ENCODE data around the gene TERT.
"Not testable (repeated sequence)": the region's sequence is repeated elsewhere in the genome, so short reads cannot be mapped to it uniquely, and the experiment has no call there.

Gene TERT

DNA sequence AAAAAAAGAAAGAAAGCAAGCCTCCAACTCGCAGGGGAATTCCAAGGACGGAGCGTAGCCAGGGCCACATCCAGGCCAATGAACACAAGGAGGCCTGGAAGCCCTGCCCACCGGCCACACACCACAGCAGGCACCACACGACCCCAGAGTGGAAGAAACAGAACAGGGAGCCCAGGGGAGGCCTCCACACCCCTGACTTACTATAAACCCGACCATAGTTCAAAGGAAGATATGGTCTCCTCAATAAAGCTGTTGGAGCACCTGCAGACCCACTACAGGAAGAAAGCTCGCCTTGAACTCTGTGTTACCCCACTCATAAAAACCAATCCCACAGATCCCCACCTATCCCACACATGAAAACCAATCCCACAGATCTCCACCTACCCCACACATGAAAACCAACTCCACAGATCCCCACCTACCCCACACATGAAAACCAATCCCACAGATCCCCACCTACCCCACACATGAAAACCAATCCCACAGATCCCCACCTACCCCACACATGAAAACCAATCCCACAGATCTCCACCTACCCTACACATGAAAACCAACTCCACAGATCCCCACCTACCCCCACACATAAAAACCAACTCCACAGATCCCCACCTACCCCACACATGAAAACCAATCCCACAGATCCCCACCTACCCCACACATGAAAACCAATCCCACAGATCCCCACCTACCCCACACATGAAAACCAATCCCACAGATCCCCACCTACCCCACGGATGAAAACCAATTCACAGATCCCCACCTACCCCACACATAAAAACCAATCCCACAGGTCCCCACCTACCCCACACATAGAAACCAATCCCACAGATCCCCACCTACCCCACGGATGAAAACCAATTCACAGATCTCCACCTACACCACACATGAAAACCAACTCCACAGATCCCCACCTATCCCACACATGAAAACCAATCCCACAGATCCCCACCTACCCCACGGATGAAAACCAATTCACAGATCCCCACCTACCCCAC lies 19.2 kb downstream of the TERT start:
- peaks cover 10% of the 10 kb centered on the region for H3K36me3 Mint-ChIP-seq (ENCODE audit: low read depth)
- H3K27ac Mint-ChIP-seq; H3K27me3 Mint-ChIP-seq; H3K4me3 Mint-ChIP-seq; H3K9me3 Mint-ChIP-seq; H3K4me1 Mint-ChIP-seq (ENCODE audit: low read depth): not testable (repeated sequence)

DNA sequence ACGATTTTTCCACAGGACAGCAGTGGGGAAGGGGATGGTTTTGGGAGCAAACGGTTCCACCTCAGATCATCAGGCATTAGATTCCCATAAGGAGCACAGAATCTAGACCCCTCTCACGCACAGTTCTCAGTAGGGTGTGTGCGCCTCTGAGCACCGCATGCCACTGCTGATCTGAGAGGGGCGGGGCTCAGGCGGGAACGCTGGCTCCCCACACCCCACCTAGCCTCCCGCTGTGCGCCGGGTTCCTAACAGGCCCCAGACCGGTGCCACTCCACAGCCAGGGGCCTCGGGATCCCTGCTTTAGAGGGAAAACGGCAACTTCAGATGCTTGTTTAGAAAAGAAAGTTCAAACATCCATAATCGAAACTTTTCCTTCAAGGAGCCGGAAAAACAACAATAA lies 20.4 kb downstream of the TERT start:
- Mint-ChIP-seq H3K36me3 (ENCODE audit: low read depth) (peaks cover 10% of the 10 kb centered on the region), H3K4me1 (ENCODE audit: low read depth) (peaks cover 2% of the 10 kb centered on the region), H3K9me3 (no peaks in the 10 kb centered on the region), H3K27ac (no peak overlapping the region), H3K27me3 (no peaks in the 10 kb centered on the region), H3K4me3 (no peak overlapping the region)

DNA sequence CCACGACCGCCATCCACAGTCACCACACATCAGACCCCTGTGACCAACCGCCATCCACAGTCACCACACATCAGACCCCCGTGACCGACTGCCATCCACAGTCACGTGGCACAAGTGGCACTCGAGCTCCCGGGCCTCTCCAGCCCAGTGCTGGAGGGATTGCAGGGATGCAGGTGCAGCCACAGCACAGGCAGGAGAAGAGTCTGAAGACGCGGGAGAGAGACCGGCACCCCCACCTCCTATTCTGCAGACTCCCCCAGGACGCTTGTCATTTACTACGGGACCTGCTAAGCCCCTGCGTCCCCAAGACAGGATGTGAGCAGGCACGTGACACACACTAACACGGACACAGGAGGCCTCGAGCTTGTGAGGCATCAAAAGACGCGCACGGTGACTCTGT lies 21.1 kb downstream of the TERT start:
- H3K27ac Mint-ChIP-seq = no peak overlapping the region
- H3K27me3 Mint-ChIP-seq = no peaks in the 10 kb centered on the region
- peaks cover 13% of the 10 kb centered on the region for H3K36me3 Mint-ChIP-seq (ENCODE audit: low read depth)
- peaks cover 9% of the 10 kb centered on the region for H3K4me1 Mint-ChIP-seq (ENCODE audit: low read depth)
- H3K4me3 Mint-ChIP-seq = no peak overlapping the region
- no peaks in the 10 kb centered on the region for H3K9me3 Mint-ChIP-seq

DNA sequence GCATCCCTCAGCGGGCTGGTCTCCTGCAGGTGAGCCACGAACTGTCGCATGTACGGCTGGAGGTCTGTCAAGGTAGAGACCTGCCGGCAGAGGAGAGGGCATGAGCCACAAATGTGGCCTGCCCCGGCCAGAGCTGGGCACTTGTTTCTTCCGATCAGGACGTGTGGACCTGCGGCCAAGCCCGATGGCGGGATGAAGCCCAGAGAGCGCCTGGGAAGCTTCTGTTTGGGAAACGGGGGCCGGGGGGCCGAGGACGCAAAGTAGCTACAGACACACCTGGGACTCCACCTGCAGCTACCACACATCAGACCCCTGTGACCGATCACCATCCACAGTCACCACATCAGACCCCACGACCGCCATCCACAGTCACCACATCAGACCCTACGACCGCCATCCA lies 22.7 kb downstream of the TERT start:
- no peaks in the 10 kb centered on the region for H3K27me3 Mint-ChIP-seq
- peaks cover 13% of the 10 kb centered on the region for H3K36me3 Mint-ChIP-seq (ENCODE audit: low read depth)

DNA sequence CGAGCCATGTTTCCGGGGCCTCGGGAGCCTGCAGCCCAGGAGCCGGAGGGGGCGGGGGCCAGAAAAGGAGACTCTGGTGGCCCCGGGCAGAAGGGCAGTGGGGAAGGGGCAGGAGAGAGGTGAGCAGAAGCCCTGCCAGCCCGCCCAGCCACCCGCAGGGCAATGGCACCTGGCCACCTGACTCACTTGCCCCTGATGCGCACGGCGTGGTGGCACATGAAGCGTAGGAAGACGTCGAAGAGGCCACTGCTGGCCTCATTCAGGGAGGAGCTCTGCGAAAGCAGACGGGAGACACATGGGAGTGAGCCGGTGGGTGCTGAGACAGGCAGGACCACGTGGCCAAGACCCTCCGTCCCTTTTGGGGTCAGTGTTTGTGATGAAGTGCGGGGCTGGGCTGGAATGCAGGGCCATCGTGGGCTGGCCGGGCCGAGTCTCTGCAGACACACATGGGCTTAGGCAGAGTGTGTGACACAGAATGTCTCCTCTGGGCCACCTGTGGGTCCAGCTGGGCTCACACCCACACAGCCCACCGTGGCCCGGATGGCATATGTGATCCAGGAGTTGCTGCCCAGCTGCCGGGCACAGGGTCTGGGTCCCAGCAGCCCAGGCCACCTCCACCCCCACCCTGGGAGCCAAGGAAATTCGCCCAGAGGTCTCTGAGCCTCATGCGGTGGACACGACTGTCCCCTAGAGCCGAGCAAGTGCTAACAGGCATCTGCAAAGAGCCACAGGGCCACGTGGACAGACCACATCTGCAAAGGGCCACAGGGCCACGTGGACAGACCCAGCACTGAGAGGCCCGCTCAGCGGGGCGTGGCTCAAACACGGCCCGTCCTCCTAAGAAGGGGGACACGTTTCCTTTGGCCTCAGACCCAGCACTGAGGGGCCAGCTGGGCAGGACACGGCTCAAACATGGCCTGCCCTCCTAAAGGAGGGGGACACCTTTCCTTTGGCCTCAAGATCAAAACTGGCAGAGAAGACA lies 23.6 kb downstream of the TERT start:
- no peaks in the 10 kb centered on the region for H3K9me3 Mint-ChIP-seq
- no peak overlapping the region for H3K4me3 Mint-ChIP-seq
- no peak overlapping the region for H3K27ac Mint-ChIP-seq
- H3K27me3 Mint-ChIP-seq = no peaks in the 10 kb centered on the region
- peaks cover 14% of the 10 kb centered on the region for H3K4me1 Mint-ChIP-seq (ENCODE audit: low read depth)
- H3K36me3 Mint-ChIP-seq (ENCODE audit: low read depth) = peaks cover 22% of the 10 kb centered on the region

More for the DNA sequence above, 22.7 kb downstream of the TERT start:
- H3K4me1 Mint-ChIP-seq (ENCODE audit: low read depth) = peaks cover 14% of the 10 kb centered on the region
- H3K27ac Mint-ChIP-seq = no peak overlapping the region
- H3K4me3 Mint-ChIP-seq = no peak overlapping the region
- H3K9me3 Mint-ChIP-seq = no peaks in the 10 kb centered on the region

DNA sequence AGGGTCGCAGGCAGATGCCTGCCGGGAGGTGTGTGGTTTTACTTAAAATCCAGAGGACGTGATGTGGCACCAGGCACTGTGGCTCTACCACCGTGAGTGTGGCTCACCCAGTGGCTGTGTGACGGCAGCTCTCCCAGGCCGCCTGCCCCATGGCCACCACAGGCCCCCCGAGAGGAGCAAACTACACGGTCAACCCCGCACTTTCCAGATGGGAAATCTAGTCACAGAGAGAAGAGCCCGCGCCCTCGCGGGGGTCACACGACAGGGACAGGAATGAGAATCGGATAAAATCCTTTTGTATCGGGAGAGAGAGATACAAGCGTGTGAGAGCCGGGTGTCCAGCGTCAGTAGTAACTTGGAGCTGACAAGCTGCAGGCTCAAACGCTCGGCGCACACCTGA lies 24.4 kb downstream of the TERT start:
- H3K4me3 Mint-ChIP-seq = no peak overlapping the region
- peaks cover 14% of the 10 kb centered on the region for H3K4me1 Mint-ChIP-seq (ENCODE audit: low read depth)
- H3K36me3 Mint-ChIP-seq (ENCODE audit: low read depth) = peaks cover 22% of the 10 kb centered on the region
- no peaks in the 10 kb centered on the region for H3K27me3 Mint-ChIP-seq
- H3K9me3 Mint-ChIP-seq = no peaks in the 10 kb centered on the region
- no peak overlapping the region for H3K27ac Mint-ChIP-seq

DNA sequence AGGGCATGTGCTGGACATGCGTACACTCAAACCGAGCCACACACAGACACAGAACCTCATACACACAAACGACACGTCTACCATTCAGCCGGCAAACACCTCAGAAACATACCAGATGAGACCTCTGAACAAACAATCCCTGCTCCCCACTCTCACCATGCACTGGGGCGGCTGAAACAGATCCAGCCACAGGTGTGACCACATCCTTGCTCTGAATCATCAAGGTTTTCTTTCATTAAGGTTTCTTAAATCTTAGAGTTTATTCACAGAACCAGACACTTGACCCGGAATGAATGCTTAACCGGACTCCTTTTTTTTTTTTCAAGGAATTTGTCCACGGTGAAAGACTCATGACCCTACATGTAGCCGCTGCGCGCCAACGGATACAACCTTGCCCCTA lies 26.2 kb downstream of the TERT start:
- H3K4me1 Mint-ChIP-seq (ENCODE audit: low read depth) = peaks cover 14% of the 10 kb centered on the region
- no peaks in the 10 kb centered on the region for H3K9me3 Mint-ChIP-seq
- peaks cover 28% of the 10 kb centered on the region for H3K36me3 Mint-ChIP-seq (ENCODE audit: low read depth)
- H3K27me3 Mint-ChIP-seq = no peaks in the 10 kb centered on the region
- H3K4me3 Mint-ChIP-seq = no peak overlapping the region
- H3K27ac Mint-ChIP-seq = no peak overlapping the region

DNA sequence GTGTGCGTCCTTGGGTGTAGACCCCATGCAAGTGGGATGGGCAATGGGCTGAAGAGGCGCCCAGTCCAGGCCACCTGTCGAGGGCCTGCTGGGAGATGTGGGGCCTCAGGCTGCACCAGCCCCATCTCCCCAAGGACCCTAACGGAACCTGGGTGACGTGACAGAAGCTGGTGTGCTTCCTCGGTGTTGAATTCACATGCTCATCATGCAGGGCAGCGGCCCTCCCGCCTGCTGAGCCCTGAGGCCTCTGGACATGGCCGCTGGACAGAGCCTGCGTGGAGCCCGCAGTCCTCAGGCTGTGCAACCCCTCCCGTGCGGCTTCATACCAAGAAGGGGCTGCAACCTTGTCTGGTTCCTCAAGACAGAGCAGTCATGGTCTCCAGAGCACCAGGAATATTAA lies 26.8 kb downstream of the TERT start:
- H3K27ac Mint-ChIP-seq = no peak overlapping the region
- H3K36me3 Mint-ChIP-seq (ENCODE audit: low read depth) = peaks cover 29% of the 10 kb centered on the region
- no peaks in the 10 kb centered on the region for H3K9me3 Mint-ChIP-seq
- no peak overlapping the region for H3K4me3 Mint-ChIP-seq
- H3K4me1 Mint-ChIP-seq (ENCODE audit: low read depth) = peaks cover 14% of the 10 kb centered on the region
- H3K27me3 Mint-ChIP-seq = no peaks in the 10 kb centered on the region

DNA sequence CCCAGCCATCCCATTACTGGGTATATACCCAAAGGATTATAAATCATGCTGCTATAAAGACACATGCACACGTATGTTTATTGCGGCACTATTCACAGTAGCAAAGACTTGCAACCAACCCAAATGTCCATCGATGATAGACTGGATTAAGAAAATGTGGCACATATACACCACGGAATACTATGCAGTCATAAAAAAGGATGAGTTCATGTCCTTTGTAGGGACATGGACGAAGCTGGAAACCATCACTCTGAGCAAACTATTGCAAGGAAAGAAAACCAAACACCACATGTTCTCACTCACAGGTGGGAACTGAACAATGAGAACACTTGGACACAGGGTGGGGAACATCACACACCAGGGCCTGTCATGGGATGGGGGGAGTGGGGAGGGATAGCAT lies 27.4 kb downstream of the TERT start:
- not testable (repeated sequence) for H3K27ac Mint-ChIP-seq, H3K9me3 Mint-ChIP-seq, H3K4me3 Mint-ChIP-seq, H3K27me3 Mint-ChIP-seq
- H3K4me1 Mint-ChIP-seq (ENCODE audit: low read depth) = peaks cover 14% of the 10 kb centered on the region
- peaks cover 32% of the 10 kb centered on the region for H3K36me3 Mint-ChIP-seq (ENCODE audit: low read depth)

DNA sequence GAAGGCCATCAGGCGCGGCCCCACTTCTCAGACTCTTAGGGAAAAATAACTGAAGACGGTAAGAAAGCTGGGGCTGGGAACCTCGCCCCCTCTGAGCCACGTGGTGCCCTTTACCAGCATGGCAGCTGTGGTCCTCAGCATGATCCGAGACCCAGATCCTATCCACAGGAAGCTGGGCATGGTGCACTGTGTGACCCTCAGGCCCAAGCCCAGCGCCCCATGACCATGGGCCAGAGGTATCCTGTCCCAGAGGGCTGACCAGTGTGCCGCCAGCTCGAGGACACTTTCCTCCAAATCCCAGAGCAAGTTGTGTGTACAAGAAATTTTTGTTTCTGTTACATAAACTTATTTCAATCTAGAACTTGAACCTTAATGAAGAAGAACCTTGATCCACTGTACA lies 28.1 kb downstream of the TERT start:
- Mint-ChIP-seq H3K4me1 (ENCODE audit: low read depth) (peaks cover 14% of the 10 kb centered on the region), H3K27ac (no peak overlapping the region), H3K9me3 (no peaks in the 10 kb centered on the region), H3K36me3 (ENCODE audit: low read depth) (peaks cover 36% of the 10 kb centered on the region), H3K4me3 (no peak overlapping the region), H3K27me3 (no peaks in the 10 kb centered on the region)

DNA sequence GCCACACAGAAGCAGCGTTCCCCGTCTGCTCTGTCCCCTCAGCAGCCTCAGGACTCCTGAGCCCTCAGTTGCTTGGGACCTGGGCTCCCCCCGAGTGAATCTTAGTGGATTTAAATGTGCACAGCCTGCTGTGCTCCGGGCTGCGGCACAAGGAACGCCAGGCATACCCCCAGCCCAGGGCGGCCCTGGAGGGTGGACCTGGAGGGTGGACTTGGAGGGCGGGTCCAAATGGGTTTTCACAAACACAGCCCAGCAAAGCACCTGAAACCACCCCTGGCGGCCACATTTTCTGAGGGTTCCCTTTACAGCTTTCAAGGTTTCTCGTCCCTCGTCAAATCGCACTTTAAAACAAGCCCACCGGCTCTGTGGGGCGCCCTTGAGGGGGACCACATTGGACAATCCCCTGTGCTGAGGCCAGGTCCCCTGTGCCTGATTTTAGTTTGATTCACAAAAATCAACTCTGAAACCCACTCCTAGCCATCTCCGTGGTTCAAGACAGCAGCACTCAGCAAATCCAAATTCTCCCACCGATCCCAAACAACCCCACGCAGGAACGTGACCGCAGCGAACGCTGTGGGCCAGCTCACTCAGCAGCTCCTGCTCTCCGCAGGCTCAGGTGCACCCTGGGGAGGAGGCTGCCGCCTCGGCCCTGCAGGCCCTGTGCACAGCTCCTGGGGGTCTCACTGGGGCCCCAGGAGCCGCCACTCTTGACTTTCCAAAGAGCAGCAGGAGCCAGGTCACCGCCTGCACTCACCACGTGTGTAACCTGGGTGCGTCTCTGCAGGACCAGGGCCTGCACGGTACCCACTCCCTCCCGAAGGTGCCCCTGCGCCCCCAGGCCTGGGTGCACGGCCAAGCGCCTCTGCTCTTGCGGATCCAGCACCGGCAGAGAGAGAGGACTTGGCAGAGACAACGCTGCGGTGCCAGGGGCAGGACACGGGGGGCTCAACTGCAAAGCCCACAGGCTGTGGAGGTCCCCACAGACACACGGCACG lies 29.1 kb downstream of the TERT start:
- peaks cover 14% of the 10 kb centered on the region for H3K4me1 Mint-ChIP-seq (ENCODE audit: low read depth)
- no peaks in the 10 kb centered on the region for H3K27me3 Mint-ChIP-seq
- H3K36me3 Mint-ChIP-seq (ENCODE audit: low read depth) = peaks cover 33% of the 10 kb centered on the region
- H3K4me3 Mint-ChIP-seq = no peak overlapping the region
- no peaks in the 10 kb centered on the region for H3K9me3 Mint-ChIP-seq
- H3K27ac Mint-ChIP-seq = no peak overlapping the region

DNA sequence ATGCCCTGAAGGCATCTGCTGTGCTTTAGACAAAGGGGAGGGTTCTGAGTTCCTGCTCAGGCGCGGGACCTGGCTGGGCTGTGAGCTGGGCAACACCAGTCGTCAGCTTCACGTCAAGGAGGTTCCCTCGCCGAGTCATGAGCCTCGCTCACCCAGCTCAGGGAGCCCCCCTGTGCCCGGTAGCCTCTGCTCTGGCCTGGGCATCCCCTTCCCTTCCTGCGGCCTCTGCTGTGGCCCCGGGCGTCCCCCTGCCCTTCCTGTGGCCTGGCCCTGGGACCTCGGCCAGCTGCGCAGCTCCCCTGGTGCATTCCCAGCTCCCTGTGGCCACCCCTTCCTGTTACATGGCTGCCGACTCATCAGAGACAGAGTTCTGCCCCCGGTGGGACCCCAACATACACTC lies 29.8 kb downstream of the TERT start:
- Mint-ChIP-seq H3K4me1 (ENCODE audit: low read depth) (peaks cover 14% of the 10 kb centered on the region), H3K36me3 (ENCODE audit: low read depth) (peaks cover 33% of the 10 kb centered on the region), H3K4me3 (no peak overlapping the region), H3K27me3 (no peaks in the 10 kb centered on the region), H3K9me3 (no peaks in the 10 kb centered on the region), H3K27ac (no peak overlapping the region)

DNA sequence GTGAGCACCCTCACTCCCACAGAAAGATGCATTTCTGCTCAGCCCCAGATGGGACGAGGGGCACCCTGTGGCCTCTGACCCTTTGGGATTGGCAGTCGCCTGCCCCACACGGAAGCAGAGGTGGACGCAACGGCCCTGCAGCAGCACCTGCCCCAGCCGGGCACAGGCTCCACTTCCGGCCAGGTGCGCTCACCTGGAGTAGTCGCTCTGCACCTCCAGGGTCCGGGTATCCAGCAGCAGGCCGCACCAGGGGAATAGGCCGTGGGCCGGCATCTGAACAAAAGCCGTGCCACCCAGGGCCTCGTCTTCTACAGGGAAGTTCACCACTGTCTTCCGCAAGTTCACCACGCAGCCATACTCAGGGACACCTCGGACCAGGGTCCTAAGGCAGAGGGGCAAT lies 30.7 kb downstream of the TERT start:
- Mint-ChIP-seq H3K4me1 (ENCODE audit: low read depth) (peaks cover 9% of the 10 kb centered on the region), H3K9me3 (no peaks in the 10 kb centered on the region), H3K4me3 (no peak overlapping the region), H3K27me3 (no peaks in the 10 kb centered on the region), H3K27ac (no peak overlapping the region), H3K36me3 (ENCODE audit: low read depth) (peaks cover 33% of the 10 kb centered on the region)

DNA sequence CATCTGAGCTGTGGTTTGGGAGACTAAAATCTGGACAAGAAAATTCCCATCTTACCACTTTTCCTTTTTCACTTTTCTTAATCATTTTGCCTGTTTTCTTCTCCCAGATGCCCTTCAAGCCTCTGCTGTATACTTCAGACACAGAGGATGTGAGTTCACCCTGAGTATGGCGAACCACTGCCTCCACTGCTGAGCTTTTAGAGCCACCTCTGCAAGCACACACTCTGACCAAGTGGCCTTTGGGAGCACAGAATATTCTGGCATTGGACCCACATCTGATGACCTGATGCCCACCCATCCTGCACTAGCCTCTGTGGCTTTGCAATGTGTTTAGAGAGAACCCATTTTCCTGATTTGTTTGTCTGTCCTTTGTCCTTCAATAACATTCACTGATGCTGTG lies 32.5 kb downstream of the TERT start:
- Mint-ChIP-seq H3K4me1 (ENCODE audit: low read depth) (no peaks in the 10 kb centered on the region), H3K27ac (peak overlapping the region; percentile 43), H3K9me3 (no peaks in the 10 kb centered on the region), H3K27me3 (no peaks in the 10 kb centered on the region), H3K36me3 (ENCODE audit: low read depth) (peaks cover 26% of the 10 kb centered on the region), H3K4me3 (no peak overlapping the region)
